ENCODE measurements around the gene AMPD2.

GRCh38 chr1:109641861-109642260 is 22.2 kb downstream of the AMPD2 start:
- no peak for TF ChIP-seq CTCF (IDR thresholded peaks at IDR 0.05)
- no peak for TF ChIP-seq EP300 (IDR thresholded peaks at IDR 0.05)
